Stimulated activated CD8-positive, alpha-beta memory T cell treated with anti-CD3 and anti-CD28 coated beads, Interleukin-15, amount 100 ng/mL, for 4 hours (primary cell): ENCODE data around the gene TENT4B.

Experiments used
- DNase-seq, 2 donors: peaks; one replicate each; pipeline ENCODE4 v3.0.0-alpha.2; 2020; ENCODE audit warnings: low read depth in 2 of 2

The TENT4B gene

GRCh38 chr16:50195756-50196155 lies 42.6 kb downstream of the TENT4B start:
- DNase-seq, result no peak

- DNase-seq, result no peak
Measured at GRCh38 chr16:50197582-50197981, 44.5 kb downstream of the TENT4B start.

DNA sequence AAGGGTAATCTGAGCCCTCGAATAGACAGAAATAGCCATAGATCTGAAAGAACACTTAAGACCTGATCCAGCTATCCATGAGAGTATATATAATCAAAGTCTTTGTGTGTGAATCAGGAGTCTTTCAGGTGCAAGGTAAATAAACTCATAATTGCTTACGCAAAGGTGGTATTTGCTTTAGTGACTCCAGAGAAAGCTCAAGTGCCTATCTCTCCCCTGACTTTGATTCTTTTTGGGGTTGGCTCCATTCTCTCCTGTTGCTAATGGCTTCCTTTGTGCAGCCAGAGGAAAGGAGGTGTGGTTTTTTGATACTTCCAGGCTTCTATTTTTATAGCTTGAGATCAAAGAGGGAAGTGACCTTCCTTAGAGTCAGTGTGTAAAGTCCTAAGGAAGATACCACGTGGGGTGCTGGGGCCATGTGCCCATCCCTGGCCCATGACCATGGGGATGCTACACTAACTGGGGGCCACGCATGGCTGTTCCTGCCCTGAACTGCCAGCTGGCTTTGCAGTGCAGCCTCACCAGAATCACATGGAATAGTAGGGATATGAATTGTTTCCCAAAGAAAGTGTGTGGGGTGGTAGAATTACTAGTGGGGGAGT lies 45.8 kb downstream of the TENT4B start:
- no peak for DNase-seq

DNA sequence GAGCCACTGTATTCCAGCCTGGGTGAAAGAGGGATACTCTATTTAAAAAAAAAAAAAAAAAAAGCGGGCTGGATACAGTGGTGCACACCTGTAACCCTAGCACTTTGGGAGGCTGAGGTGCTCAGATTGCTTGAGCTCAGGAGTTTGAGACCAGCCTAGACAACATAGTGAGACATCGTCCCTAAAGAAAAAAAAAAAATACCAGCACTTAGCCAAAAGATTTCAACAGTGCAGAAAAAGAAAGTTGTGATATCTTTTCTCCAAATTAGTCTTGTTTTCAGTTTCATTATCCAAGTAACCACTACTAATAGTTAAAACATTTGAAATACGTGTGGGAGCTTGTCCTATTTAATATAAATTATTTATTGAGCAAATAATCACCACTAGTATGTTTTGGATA lies 48.7 kb downstream of the TENT4B start:
- DNase-seq, result no peak

GRCh38 chr16:50202926-50203624 lies 50.0 kb downstream of the TENT4B start:
- no peak for DNase-seq

DNA sequence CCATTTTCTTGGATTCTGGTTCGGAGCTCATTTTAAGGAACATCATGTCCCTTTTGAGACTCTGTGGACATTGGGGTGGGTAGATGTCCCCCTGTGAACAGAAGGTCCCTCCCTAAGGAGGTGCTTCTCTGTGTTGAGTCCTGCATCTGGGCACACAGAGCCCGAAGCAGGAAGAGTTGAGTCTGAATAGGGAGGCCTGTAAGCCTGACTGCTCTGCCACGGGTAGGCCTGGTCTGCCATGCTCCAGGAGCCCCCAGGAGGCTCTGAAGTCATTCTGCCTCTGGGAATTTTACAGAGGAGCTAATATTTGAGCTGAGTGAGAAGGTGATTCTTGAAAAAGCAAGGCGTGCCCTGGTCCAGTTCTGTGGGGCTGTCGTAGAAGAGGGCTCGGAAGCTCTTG lies 50.6 kb downstream of the TENT4B start:
- no peak for DNase-seq

- no peak for DNase-seq
Measured at GRCh38 chr16:50204453-50205108, 51.5 kb downstream of the TENT4B start.

GRCh38 chr16:50207652-50208051 lies 54.5 kb downstream of the TENT4B start:
- DNase-seq, result no peak

GRCh38 chr16:50208460-50208931 lies 55.4 kb downstream of the TENT4B start:
- no peak for DNase-seq

- no peak for DNase-seq
Measured at GRCh38 chr16:50209546-50210265, 56.6 kb downstream of the TENT4B start.

GRCh38 chr16:50210266-50211038 lies 57.3 kb downstream of the TENT4B start:
- peak; percentile 21 to 30 for DNase-seq

GRCh38 chr16:50213939-50214519 lies 60.9 kb downstream of the TENT4B start:
- no peak for DNase-seq

GRCh38 chr16:50215680-50216079 lies 62.6 kb downstream of the TENT4B start:
- DNase-seq, result no peak

- no peak for DNase-seq
Measured at GRCh38 chr16:50216231-50216630, 63.1 kb downstream of the TENT4B start.

DNA sequence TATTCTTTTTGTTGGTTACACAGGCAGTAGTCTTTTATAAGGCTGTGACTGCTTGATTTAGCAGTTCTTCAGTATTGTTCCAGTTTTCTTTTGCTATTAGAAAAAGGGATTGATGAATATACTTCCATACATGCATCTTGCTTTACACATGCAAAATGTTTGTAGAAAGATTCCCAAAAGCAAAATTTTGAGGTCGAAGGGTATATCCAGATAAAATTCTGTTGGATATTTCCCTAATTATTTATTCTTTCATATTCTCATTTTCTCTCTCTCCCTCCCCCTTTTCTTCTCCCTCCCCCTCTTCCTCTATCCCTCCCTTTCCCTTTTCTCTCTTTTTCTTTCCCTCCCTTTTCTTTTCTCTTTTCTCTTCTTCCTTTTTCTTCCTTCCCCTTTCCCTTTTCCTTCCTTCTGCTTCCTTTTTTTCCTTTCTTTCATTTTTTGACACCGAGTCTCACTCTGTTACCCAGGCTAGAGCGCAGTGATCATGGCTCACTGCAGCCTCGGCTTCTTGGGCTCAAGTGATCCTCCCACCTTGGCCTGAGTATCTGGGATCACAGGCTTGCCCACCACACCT lies 66.4 kb downstream of the TENT4B start:
- no peak for DNase-seq

DNA sequence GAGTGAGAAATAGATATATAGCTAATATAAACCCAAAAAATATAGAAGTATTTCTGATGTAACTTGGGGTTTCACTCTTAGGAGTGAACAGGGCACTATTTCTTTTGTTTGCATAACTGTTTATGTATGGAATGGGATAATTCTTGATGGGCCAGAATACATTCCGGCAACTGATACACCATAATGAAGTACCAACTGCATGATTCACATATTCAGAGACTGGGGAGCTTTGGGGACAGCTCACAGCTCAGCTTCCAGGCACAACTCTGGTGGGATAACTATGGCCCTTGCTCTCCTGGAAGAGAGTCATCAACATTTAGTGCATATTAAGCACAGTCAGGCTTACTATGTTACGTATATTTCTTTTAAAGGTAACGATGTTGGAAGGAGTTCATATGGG lies 71.2 kb downstream of the TENT4B start:
- no peak for DNase-seq

- no peak for DNase-seq
Measured at GRCh38 chr16:50227120-50227519, 74.0 kb downstream of the TENT4B start.

DNA sequence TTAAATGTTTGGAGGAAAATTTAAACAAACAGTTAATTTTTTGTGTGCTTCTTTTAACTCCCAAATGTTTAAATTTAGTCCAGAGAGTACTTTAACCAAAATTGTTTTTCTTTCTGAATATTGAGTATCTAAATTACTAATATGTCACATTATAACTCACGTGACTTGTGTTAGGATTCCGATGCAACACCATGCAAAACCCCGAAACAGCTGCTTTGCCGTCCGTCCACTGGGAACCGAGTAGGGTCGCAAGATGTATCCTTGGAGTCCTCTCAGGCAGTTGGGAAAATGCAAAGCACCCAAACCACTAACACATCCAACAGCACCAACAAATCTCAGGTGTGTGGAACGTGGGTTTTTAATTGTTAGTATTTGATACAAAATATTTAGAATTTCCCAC lies 74.6 kb downstream of the TENT4B start:
- DNase-seq, result no peak

GRCh38 chr16:50228364-50228868 lies 75.3 kb downstream of the TENT4B start:
- DNase-seq, result no peak

DNA sequence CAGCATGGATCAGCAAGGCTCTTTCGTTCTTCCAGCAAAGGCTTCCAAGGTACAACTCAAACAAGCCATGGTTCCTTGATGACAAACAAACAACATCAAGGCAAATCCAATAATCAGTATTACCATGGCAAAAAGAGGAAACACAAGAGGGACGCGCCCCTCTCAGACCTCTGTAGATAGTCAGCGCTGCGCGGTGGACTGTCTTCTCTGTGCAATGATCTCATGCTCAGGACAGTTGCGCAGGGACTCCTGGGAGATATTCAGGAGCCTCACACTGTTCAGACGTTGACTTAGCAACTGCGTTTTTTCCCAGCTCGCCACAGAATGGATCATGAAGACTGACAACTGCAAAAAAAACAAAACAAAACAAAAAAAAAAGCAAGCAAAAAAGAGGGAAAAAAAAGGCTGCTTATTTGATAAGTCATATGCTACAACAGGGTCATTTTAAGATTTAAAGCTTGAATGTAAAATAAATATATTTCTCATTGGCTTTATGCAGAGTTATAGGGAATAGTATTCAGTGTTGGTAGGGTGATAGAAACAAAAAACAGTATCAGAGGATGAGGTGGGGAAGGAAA lies 76.1 kb downstream of the TENT4B start:
- no peak for DNase-seq
